Measurements from ENCODE around the gene SLC12A6. TPM values are rescaled to one million over a fixed set of nuclear protein-coding genes. Genes with fewer than 3 reads are reported as not detected.

The SLC12A6 gene
- total and polyA plus RNA-seq, 11 donors = 6.1 to 35.1 (median 23.0) TPM

DNA sequence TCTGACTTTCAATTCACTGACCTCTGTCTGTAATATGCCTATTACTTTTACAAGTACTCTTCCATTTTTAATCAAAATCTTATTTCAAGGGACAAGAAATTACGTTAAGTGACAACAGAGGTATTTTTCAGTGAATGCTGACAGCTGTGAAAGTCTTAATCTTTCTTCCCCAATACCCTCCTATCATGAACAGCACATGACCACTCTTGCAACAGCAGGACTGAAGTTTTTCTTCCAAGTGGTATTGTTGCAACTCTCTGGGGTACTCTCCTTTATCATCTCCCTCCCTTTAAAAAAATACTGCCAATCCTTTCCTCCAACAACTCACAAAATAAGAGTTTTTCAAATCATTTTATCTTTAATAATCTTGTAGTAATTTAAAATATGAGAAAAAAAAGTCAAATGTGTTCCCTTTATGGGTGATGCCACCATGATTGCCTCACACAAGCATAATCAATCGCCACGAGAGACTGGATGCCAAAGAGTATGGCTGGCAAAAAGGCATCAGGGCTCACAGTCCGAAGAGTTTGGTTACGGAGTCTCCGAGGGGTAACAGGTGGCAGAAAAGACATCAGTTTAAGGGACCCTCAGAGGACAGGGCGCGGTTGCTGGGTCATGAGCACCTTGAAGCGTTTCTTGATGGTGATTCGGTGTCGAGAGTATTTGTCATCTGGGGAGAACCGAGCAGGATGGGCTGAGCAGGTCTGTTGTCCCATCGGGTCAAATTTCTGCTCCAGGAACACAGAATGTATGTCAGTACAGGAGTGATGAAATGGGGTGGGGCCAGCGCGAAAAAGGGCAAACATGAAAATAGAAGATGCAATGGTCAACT, 4.0 kb upstream of the SLC12A6 start:
- Histone ChIP-seq H3K4me1 (peaks cover 0 to 43% (median 21%) of the 10 kb centered on the region in 12 donors), H3K4me3 (peak overlapping the region in 11 of 12 donors; percentile 56 to 94 (median 82)), H3K27ac (peak overlapping the region in 2 of 12 donors; percentile 91 to 96), H3K27me3 (no peaks in the 10 kb centered on the region), H3K36me3 (peaks cover 0 to 30% (median 18%) of the 10 kb centered on the region in 9 donors), H3K9me3 (no peaks in the 10 kb centered on the region)
- TF ChIP-seq POLR2A (IDR thresholded peaks at IDR 0.05) = no peak
- TF ChIP-seq, protein P1, sequence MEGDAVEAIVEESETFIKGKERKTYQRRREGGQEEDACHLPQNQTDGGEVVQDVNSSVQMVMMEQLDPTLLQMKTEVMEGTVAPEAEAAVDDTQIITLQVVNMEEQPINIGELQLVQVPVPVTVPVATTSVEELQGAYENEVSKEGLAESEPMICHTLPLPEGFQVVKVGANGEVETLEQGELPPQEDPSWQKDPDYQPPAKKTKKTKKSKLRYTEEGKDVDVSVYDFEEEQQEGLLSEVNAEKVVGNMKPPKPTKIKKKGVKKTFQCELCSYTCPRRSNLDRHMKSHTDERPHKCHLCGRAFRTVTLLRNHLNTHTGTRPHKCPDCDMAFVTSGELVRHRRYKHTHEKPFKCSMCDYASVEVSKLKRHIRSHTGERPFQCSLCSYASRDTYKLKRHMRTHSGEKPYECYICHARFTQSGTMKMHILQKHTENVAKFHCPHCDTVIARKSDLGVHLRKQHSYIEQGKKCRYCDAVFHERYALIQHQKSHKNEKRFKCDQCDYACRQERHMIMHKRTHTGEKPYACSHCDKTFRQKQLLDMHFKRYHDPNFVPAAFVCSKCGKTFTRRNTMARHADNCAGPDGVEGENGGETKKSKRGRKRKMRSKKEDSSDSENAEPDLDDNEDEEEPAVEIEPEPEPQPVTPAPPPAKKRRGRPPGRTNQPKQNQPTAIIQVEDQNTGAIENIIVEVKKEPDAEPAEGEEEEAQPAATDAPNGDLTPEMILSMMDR (IDR thresholded peaks at IDR 0.05) = no peak
- WGBS, 4 donors = 90 to 94% (median 92%) methylated on average over 15 of the region's 15 CpGs
- ATAC-seq (no peak), DNase-seq (no peak)
- intact Hi-C loops (cut with DNase I) = loop anchor here in 6 of 10 donors (5.0 kb wide), 3 partner anchors 84 to 114 kb away; partner anchors contain the start of gene EMC4 (in 1 of the 6)

DNA sequence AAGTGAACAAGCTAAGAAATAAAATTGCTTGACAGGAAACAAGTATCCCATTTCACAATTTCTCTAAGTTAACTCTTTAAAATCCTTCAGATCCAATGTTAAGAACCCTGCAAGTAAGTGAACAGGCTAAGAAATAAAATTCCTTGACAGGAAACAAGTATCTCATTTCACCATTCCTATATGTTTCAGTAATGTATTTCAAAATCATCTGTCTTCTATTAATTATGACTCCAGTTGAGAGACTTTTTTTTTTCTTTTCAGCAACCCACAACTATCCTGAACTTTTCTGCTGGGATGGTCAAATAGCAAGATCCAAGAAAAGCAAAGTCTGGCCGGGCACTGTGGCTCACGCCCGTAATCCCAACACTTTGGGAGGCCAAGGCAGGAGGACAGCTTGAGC, 2.4 kb upstream of the SLC12A6 start:
- intact Hi-C loops (cut with DNase I) = loop anchor here in 9 of 10 donors (5.0 to 10.0 kb wide), 6 partner anchors 75 to 275 kb away; partner anchors contain the start of genes EMC4 (in 2 of the 9), EMC7 (in 1 of the 9) and PGBD4 (in 1 of the 9)

DNA sequence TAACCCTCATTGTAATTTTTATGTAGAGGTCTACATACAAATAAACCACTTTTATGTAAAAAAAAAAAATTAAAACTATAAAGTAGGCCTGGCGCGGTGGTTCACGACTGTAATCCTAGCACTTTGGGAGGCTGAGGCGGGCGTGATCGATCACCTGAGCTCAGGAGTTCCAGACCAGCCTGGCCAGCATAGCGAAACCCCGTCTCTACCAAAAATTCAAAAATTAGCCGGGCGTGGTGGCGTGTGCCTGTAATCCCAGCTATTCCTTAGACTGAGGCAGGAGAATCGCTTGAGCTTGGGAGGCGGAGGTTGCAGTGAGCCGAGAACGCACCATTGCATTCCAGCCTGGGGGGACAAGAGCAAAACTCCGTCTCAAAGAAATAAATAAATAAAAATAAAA, 766 bp upstream of the SLC12A6 start:
- H3K4me1 ChIP-seq = peaks cover 0 to 72% (median 47%) of the 10 kb centered on the region in 12 donors
- DNase-seq = no peak
- WGBS, 4 donors = 76 to 78% (median 77%) methylated on average over 16 of the region's 16 CpGs
- no peaks in the 10 kb centered on the region for H3K9me3 ChIP-seq
- no peaks in the 10 kb centered on the region for H3K27me3 ChIP-seq
- TF ChIP-seq, protein P1 (IDR thresholded peaks at IDR 0.05) = no peak
- no peak for TF ChIP-seq POLR2A (IDR thresholded peaks at IDR 0.05)
- ATAC-seq = no peak
- peak overlapping the region; percentile 70 to 95 (median 88) for H3K4me3 ChIP-seq
- peak overlapping the region in 10 of 12 donors; percentile 87 to 97 (median 94) for H3K27ac ChIP-seq
- peaks cover 0 to 30% (median 18%) of the 10 kb centered on the region in 9 donors for H3K36me3 ChIP-seq
- intact Hi-C loops (cut with DNase I) = loop anchor here in 4 of 10 donors (5.0 to 10.0 kb wide), 5 partner anchors 74 to 274 kb away; partner anchors contain the start of genes EMC4 (in 1 of the 4), EMC7 (in 1 of the 4) and PGBD4 (in 1 of the 4)

More for the DNA sequence above, 2.4 kb upstream of the SLC12A6 start:
- Histone ChIP-seq H3K9me3 (no peaks in the 10 kb centered on the region), H3K4me1 (peaks cover 0 to 58% (median 34%) of the 10 kb centered on the region in 12 donors), H3K27ac (no peak overlapping the region), H3K36me3 (peaks cover 0 to 30% (median 18%) of the 10 kb centered on the region in 9 donors), H3K27me3 (no peaks in the 10 kb centered on the region), H3K4me3 (no peak overlapping the region)
- ATAC-seq = no peak
- no peak for DNase-seq
- 93 to 97% (median 95%) methylated on average over 3 of the region's 3 CpGs for WGBS, 4 donors
- no peak for TF ChIP-seq POLR2A (IDR thresholded peaks at IDR 0.05)
- TF ChIP-seq, protein P1 (IDR thresholded peaks at IDR 0.05) = no peak

Measured in heart left ventricle (tissue), 16 donors.